GM23338 (cell line): ENCODE data around the gene NSUN4. TPM values are rescaled to one million over a fixed set of nuclear protein-coding genes. Genes with fewer than 3 reads are reported as not detected.

Experiments used
- ATAC-seq: fragments of 200-7000 bp; cut with Tn5 transposase; 3 replicates; pipeline ENCODE4 v1.9.1; 2020
- DNase-seq: peaks from one replicate; pipeline ENCODE4 v3.0.0-alpha.2; 2015; ENCODE audit warnings: low spot score
- H2AFZ ChIP-seq: fragments of 200-600 bp; sonication (generic); 2 replicates; pipeline ENCODE4 v1.8.0; 2016; ENCODE audit warnings: antibody characterized with exemption, mild to moderate bottlenecking, moderate library complexity
- H3F3A ChIP-seq: fragments of 200-600 bp; sonication (generic); replicated peaks from 2 replicates; pipeline ENCODE4 v1.8.0; 2017; ENCODE audit warnings: antibody characterized with exemption, mixed run types, low read depth
- H3K27ac ChIP-seq: fragments of 200-600 bp; sonication (generic); 2 replicates; pipeline ENCODE4 v1.6.1; 2016; ENCODE audit warnings: low read depth
- H3K27me3 ChIP-seq: fragments of 200-600 bp; sonication (generic); 2 replicates; pipeline ENCODE4 v1.8.0; 2016; ENCODE audit warnings: mild to moderate bottlenecking, mixed run types, moderate library complexity; ENCODE audit not compliant: insufficient read depth
- H3K36me3 ChIP-seq: fragments of 200-600 bp; sonication (generic); 2 replicates; pipeline ENCODE4 v1.8.0; 2016; ENCODE audit warnings: mild to moderate bottlenecking; ENCODE audit not compliant: insufficient read depth
- H3K4me1 ChIP-seq: fragments of 200-600 bp; sonication (generic); 2 replicates; pipeline ENCODE4 v1.8.0; 2016; ENCODE audit warnings: mild to moderate bottlenecking, moderate library complexity; ENCODE audit not compliant: insufficient read depth
- H3K4me2 ChIP-seq: fragments of 200-600 bp; sonication (generic); 2 replicates; pipeline ENCODE4 v1.7.1; 2017; ENCODE audit warnings: mixed run types
- H3K4me3 ChIP-seq: fragments of 200-600 bp; sonication (generic); 2 replicates; pipeline ENCODE4 v1.6.1; 2016; ENCODE audit warnings: mixed run types
- H3K79me2 ChIP-seq: fragments of 200-600 bp; sonication (generic); replicated peaks from 2 replicates; pipeline ENCODE4 v1.8.0; 2017; ENCODE audit warnings: mild to moderate bottlenecking; ENCODE audit not compliant: insufficient read depth
- H3K9me2 ChIP-seq: fragments of 200-600 bp; sonication (generic); 2 replicates; pipeline ENCODE4 v1.8.0; 2017; ENCODE audit not compliant: insufficient read depth
- H4K20me1 ChIP-seq: fragments of 200-600 bp; sonication (generic); replicated peaks from 2 replicates; pipeline ENCODE4 v1.8.0; 2017; ENCODE audit warnings: mild to moderate bottlenecking; ENCODE audit not compliant: insufficient read depth
- H3K27ac Mint-ChIP-seq: 2 replicates; pipeline ENCODE4 v1.8.0; 2020; ENCODE audit warnings: inconsistent platforms, mild to moderate bottlenecking, moderate library complexity, mixed read lengths
- H3K27me3 Mint-ChIP-seq: 3 replicates; pipeline ENCODE4 v1.8.0; 2022; ENCODE audit warnings: low read depth, mild to moderate bottlenecking, moderate library complexity, mixed read lengths, inconsistent platforms; ENCODE audit not compliant: insufficient read depth, poor library complexity
- H3K36me3 Mint-ChIP-seq: 3 replicates; pipeline ENCODE4 v1.8.0; 2021; ENCODE audit warnings: low read depth, mild to moderate bottlenecking, inconsistent platforms, moderate library complexity, mixed read lengths
- H3K4me1 Mint-ChIP-seq: 3 replicates; pipeline ENCODE4 v1.8.0; 2020; ENCODE audit warnings: mild to moderate bottlenecking, inconsistent platforms, mixed read lengths
- H3K4me3 Mint-ChIP-seq: 3 replicates; pipeline ENCODE4 v1.8.0; 2021; ENCODE audit warnings: moderate library complexity, mild to moderate bottlenecking, inconsistent platforms, mixed read lengths
- H3K9me3 Mint-ChIP-seq: 3 replicates; pipeline ENCODE4 v1.8.0; 2020; ENCODE audit warnings: moderate library complexity, mild to moderate bottlenecking, inconsistent platforms, mixed read lengths
- EZH2 ChIP-seq: fragments of 200-600 bp; sonication (generic); IDR thresholded peaks from one replicate; pipeline ENCODE4 v1.8.0; 2017; ENCODE audit warnings: antibody characterized with exemption, mild to moderate bottlenecking, low read depth; ENCODE audit not compliant: unreplicated experiment
- EZH2phosphoT487 ChIP-seq: fragments of 200-600 bp; sonication (generic); IDR thresholded peaks from one replicate; pipeline ENCODE4 v1.8.1; 2018; ENCODE audit warnings: antibody characterized with exemption; ENCODE audit not compliant: unreplicated experiment
- JUNB ChIP-seq: IDR thresholded peaks from one replicate; pipeline ENCODE4 v1.6.1; 2016; ENCODE audit warnings: antibody characterized with exemption; ENCODE audit not compliant: unreplicated experiment
- NANOG ChIP-seq: IDR thresholded peaks from 2 replicates; pipeline ENCODE4 v1.6.1; 2016; ENCODE audit warnings: antibody characterized with exemption, borderline replicate concordance
- STAT1 ChIP-seq: IDR thresholded peaks from one replicate; pipeline ENCODE4 v1.6.1; 2016; ENCODE audit warnings: antibody characterized with exemption; ENCODE audit not compliant: unreplicated experiment
- ZNF114 ChIP-seq: fragments of 250-450 bp; sonication (Bioruptor Pico); IDR thresholded peaks from 2 replicates; pipeline ENCODE4 v1.5.0; 2020; ENCODE audit warnings: mild to moderate bottlenecking, moderate library complexity
- polyA plus RNA-seq: library from polyadenylated mRNA; unstranded; fragments of >200 nt; fragmentation: Nextera tagmentation; extraction: Ambion mirVana; gene quantifications from 2 replicates; pipeline ENCODE4 v1.2.1, GENCODE V29; 2016
- total RNA-seq: library from RNA; depleted of rRNA; stranded (reverse); fragments of >200 nt; shearing (Covaris generic); gene quantifications from 2 replicates; pipeline ENCODE4 v1.2.3, GENCODE V29; 2014
- TF ChIP-seq, protein P1 (sequence below): IDR thresholded peaks from one replicate; pipeline ENCODE4 v1.6.1; 2018; ENCODE audit warnings: antibody characterized with exemption; ENCODE audit not compliant: unreplicated experiment
- TF ChIP-seq, protein P2 (sequence below): IDR thresholded peaks from 2 replicates; pipeline ENCODE4 v1.6.1; 2016; ENCODE audit warnings: antibody characterized with exemption

The NSUN4 gene
- total and polyA plus RNA-seq, 2 experiments from 2014 or later = 8.9 to 11.6 TPM

DNA sequence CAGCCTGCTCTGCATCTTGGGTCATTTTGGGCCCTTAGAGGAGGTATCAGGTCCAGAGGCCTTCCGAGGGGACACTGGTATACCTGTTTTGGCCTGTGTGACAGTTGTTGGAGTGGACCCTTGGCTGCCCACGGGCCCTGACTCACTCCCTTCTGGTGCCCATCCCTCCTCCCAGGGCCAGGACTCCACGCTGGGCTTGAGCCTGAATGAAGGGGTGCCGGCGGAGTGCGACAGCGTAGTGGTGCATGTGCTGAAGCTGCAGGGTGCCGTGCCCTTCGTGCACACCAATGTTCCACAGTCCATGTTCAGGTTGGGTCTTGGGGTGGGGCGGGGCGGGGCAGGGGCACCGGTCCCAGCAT, 64.6 kb downstream of the NSUN4 start (continued):
- TF ChIP-seq, protein P1, sequence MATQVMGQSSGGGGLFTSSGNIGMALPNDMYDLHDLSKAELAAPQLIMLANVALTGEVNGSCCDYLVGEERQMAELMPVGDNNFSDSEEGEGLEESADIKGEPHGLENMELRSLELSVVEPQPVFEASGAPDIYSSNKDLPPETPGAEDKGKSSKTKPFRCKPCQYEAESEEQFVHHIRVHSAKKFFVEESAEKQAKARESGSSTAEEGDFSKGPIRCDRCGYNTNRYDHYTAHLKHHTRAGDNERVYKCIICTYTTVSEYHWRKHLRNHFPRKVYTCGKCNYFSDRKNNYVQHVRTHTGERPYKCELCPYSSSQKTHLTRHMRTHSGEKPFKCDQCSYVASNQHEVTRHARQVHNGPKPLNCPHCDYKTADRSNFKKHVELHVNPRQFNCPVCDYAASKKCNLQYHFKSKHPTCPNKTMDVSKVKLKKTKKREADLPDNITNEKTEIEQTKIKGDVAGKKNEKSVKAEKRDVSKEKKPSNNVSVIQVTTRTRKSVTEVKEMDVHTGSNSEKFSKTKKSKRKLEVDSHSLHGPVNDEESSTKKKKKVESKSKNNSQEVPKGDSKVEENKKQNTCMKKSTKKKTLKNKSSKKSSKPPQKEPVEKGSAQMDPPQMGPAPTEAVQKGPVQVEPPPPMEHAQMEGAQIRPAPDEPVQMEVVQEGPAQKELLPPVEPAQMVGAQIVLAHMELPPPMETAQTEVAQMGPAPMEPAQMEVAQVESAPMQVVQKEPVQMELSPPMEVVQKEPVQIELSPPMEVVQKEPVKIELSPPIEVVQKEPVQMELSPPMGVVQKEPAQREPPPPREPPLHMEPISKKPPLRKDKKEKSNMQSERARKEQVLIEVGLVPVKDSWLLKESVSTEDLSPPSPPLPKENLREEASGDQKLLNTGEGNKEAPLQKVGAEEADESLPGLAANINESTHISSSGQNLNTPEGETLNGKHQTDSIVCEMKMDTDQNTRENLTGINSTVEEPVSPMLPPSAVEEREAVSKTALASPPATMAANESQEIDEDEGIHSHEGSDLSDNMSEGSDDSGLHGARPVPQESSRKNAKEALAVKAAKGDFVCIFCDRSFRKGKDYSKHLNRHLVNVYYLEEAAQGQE = no peak
- TF ChIP-seq EZH2phosphoT487 = no peak
- TF ChIP-seq NANOG = no peak
- no peak for TF ChIP-seq EZH2
- no peak for TF ChIP-seq JUNB
- no peak for TF ChIP-seq ZNF114 (CRISPR knock-in tag)
- no peak for TF ChIP-seq STAT1

DNA sequence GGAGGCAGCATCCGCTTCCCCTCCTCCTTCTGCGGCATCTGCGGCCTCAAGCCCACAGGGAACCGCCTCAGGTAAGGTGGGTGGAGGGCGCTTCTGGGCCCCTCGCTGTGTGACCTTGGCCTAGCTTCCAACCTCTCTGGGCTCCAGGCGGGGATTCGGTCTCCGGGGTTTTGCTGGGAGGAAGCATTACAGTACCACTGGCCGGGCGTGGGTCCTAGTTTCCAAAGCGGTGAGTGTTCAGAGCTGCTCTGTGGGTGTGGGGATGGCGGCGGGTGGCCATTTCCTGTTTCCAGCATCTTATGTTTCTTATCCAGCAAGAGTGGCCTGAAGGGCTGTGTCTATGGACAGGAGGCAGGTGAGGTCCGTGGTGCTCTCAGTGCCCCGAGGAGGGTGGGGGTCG, 65.1 kb downstream of the NSUN4 start:
- Mint-ChIP-seq H3K4me1 (peaks cover 23% of the 10 kb centered on the region), H3K27ac (no peak overlapping the region), H3K27me3 (peaks cover 21% of the 10 kb centered on the region), H3K4me3 (no peak overlapping the region), H3K9me3 (no peaks in the 10 kb centered on the region), H3K36me3 (no peaks in the 10 kb centered on the region; the same call in 1 of the 3 replicates)
- peaks cover 29% of the 10 kb centered on the region for H3K4me1 ChIP-seq
- no peaks in the 10 kb centered on the region for H3K79me2 ChIP-seq
- H3K9me2 ChIP-seq = no peaks in the 10 kb centered on the region
- no peaks in the 10 kb centered on the region for H3K27me3 ChIP-seq
- H2AFZ ChIP-seq = no peak overlapping the region; the same call in 1 of the 2 replicates
- ATAC-seq (no peak), DNase-seq (peak; percentile 38)
- H4K20me1 ChIP-seq = no peaks in the 10 kb centered on the region
- no peaks in the 10 kb centered on the region for H3F3A ChIP-seq
- H3K27ac ChIP-seq = 0 out of 2 replicates have a peak overlapping the region, but pooled peaks have one; percentile 26
- H3K4me2 ChIP-seq = peak overlapping the region; percentile 71; the same call in 1 of the 2 replicates
- no peaks in the 10 kb centered on the region; the same call in 1 of the 2 replicates for H3K36me3 ChIP-seq
- no peak for TF ChIP-seq STAT1
- TF ChIP-seq, protein P2, sequence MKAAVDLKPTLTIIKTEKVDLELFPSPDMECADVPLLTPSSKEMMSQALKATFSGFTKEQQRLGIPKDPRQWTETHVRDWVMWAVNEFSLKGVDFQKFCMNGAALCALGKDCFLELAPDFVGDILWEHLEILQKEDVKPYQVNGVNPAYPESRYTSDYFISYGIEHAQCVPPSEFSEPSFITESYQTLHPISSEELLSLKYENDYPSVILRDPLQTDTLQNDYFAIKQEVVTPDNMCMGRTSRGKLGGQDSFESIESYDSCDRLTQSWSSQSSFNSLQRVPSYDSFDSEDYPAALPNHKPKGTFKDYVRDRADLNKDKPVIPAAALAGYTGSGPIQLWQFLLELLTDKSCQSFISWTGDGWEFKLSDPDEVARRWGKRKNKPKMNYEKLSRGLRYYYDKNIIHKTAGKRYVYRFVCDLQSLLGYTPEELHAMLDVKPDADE = 0 out of 2 replicates have a peak, but pooled peaks have one; percentile 26
- H3K4me3 ChIP-seq = no peak overlapping the region; the same call in 1 of the 2 replicates
